Stimulated activated CD4-positive, alpha-beta T cell treated with anti-CD3 and anti-CD28 coated beads, TNF-alpha, amount 100 ng/mL, for 4 hours (primary cell): ENCODE data around the gene KIAA1586.

Source experiments
- DNase-seq, 3 experiments: peaks; one replicate each; pipeline ENCODE4 v3.0.0-alpha.2; 2020; ENCODE audit warnings: low read depth in 3 of 3

Gene KIAA1586

DNA sequence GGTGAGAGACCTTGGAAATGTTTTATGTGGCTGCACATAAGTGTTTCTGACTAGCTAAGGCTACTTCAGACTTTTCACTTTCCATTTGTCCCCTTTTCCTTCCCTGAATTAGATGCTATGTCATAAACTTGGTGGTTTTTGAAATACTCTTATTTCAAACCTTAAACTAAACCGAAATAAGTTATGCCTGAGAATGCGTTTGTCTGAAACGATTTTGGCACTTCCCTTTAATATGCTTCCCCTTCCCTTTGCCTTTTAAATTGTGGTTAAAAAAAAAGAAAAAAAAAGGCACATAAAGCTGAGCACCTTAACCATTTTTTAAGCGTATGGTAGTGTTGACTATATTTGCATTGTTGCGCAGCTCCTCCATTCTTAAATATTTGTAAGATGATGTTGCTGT, 57.8 kb downstream of the KIAA1586 start:
- no peak for DNase-seq
